NCI-H226 (cell line): ENCODE data around the gene RGS21.
A peak's percentile ranks its signal among the peaks of the same experiment; 100 is the strongest.
"Not testable (repeated sequence)": the region's sequence is repeated elsewhere in the genome, so short reads cannot be mapped to it uniquely, and the experiment has no call there.

Experiments used
- DNase-seq: peaks from one replicate; pipeline ENCODE4 v3.0.0-alpha.2; 2015

Gene RGS21

DNA sequence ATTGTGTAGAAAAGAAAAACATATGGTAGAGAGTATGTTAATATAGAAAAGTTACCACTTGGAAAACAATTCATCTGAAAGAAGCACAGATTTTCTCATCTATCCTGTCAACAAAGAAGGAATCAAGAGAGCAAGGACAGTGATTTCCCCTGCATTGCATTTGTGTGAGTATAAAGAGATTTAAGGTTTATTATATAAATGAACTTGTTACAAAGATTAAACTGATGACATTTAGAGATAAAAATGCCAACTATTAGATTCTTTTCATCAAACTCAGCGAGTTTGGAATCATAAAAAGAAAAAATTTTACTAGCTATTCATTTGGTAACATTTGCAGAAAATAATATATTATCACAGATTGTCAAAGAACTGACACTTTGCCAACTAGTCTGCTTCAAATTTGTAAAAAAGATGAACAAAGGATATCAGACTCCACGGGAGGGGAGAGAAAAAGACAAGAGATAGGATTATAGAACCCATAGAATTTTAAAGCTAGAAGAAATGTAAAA lies at the start of gene RGS21:
Gene RGS21, plus strand, starts transcription at position 51 of the 509 bp plus-strand sequence. CDS start 26,045 bp downstream, outside the sequence.
- DNase-seq = no peak

DNA sequence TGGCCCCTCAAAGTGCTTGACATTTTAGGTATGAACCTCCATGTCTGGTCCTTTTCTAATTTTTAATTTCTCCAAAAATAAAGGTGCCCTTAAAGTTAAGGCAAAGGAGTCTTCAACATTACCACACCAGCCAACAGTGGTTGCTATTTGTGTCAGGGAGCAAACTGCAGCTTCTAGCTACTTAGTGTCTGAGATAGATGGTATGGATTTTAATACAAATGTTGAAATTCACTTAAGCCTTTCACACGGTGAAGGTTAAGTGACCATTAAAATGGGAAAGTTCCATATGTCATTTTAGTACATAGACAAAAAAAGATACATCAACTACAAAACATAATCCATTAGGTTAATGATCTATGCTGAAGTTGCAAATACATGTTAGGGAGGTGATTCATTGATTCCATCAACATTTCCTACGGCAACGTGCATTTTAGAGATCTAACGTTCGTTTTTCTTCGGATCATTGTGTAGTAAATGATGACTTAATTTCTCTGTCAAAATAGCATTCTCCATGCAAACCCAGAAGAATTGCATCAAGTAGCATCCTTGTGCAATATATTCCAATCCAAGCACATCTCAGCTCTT lies 48.2 kb upstream of the RGS21 start:
- no peak for DNase-seq

GRCh38 chr1:192270398-192270797 lies 46.4 kb upstream of the RGS21 start:
- peak; percentile 48 for DNase-seq

- no peak for DNase-seq
Observed at GRCh38 chr1:192272732-192273131, 44.1 kb upstream of the RGS21 start.

DNA sequence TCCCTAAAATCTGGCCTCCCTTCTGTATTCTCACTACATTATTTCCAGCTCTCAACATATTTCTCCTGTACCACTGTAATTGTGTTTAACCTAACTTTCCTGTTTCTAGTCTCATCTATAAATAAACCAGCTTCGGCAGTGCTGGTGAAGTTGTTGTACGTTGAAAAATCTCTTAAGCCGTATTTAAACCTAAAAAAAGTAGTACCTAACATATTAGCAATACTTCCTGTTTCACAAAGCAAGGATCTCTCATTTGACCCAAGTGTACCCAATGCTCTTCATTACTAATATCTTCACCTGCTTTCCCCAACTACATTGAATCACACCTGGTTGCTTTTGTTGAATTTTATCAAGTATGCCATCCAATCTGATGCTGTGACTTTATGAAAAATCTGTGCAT lies 42.2 kb upstream of the RGS21 start:
- DNase-seq = no peak

- no peak for DNase-seq
Observed at GRCh38 chr1:192277635-192278034, 39.2 kb upstream of the RGS21 start.

DNA sequence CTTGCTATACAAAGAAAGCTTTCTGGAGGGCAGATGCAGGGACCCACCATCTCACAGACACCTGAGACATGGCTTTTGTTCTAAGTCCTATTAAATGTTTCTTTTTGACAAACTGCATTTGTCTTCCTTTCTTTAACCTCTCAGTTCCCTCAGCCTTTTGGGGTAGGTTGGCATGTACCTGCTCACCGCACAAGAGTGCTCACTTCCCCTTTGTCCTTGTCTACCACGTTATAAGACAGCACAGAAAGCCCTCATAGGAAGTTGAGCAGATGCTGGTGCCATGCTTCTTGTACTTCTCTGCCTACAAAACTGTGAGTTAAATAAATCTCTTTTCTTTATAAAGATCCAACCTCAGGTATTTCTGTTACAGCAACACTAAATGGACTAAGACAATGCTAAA lies 31.9 kb upstream of the RGS21 start:
- DNase-seq = no peak

GRCh38 chr1:192303029-192303428 lies 13.8 kb upstream of the RGS21 start:
- no peak for DNase-seq

- DNase-seq = not testable (repeated sequence)
Observed at GRCh38 chr1:192308314-192308713, 8.5 kb upstream of the RGS21 start.

DNA sequence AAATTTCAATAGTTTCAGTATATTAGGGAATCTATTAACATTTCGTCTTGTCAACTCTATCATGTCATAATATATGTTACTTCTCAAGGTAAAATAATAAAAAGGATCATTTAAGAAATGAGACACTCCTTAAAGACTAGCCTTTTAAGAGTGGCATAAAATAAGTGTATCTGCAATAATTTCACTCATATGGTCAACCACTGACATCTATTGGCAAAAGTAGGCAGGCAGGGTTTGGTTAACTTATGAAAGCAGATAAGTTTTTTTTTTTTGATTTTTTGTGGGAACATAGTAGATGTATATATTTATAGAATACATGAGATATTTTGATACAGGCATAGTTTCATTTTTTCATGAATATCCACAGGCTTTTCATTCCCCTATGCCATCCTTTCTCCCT lies 5.5 kb upstream of the RGS21 start:
- no peak for DNase-seq

DNA sequence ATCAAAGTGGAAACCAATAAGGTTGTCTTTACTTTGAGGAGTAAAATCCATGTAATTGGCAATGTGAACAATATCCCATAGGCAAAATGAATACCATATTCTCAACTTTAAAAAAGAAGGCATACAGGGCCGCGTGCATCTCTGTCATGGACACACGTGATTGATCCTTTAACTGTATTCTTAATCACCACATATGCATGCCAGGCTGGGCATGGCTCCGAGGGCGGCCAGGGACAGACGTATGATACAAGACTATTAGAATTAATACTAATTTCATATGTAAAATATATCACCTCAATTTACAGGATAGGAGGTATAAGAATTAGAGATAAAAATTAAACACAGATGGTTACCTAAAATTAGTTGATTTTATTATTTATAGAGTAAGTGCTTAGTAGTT lies 11.2 kb downstream of the RGS21 start:
- DNase-seq = no peak

GRCh38 chr1:192342842-192343241 lies 26.1 kb downstream of the RGS21 start:
- no peak for DNase-seq

GRCh38 chr1:192343344-192343743 lies 26.6 kb downstream of the RGS21 start:
- DNase-seq = no peak

GRCh38 chr1:192349314-192349713 lies 32.5 kb downstream of the RGS21 start:
- DNase-seq = no peak

GRCh38 chr1:192350356-192350755 lies 33.6 kb downstream of the RGS21 start:
- no peak for DNase-seq

- no peak for DNase-seq
Observed at GRCh38 chr1:192351550-192351949, 34.8 kb downstream of the RGS21 start.

DNA sequence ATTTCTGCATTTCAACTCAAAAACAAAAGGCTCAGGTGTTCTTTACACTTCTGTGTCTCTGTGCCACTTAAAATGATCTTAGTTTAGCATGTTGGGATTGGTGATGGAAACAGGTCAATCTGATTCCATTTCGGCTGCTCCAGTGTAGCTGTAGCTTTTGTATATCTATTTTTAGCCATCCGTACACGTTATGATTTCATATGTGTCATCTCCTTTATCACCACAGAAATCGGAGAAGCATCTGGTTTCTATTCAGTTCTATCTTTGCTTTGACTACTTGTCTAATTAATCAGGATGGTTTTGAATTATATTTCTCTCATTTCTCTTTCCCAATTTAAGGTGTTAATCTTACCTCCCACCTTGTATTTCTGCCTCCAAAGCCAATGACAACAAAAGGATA lies 41.1 kb downstream of the RGS21 start:
- no peak for DNase-seq

- DNase-seq = no peak
Observed at GRCh38 chr1:192358402-192358801, 41.6 kb downstream of the RGS21 start.

DNA sequence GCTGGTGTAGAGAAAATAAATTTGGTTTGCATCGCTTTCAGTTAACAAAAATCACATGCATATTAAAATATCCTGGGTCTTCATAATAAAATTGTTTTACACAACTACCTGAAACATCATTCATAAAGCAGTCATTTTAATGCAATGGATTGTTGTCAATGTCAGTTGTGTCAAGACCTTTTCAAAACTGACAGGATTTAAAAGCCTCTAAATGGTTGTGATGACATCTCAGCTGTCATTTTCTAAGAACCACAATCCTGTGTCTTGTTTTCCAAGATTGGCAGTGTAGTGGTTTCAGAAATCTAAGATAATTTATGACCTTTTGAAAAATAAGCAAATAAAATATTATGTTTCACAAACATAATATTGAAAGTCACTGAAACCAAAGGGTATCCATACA lies 42.0 kb downstream of the RGS21 start:
- no peak for DNase-seq

DNA sequence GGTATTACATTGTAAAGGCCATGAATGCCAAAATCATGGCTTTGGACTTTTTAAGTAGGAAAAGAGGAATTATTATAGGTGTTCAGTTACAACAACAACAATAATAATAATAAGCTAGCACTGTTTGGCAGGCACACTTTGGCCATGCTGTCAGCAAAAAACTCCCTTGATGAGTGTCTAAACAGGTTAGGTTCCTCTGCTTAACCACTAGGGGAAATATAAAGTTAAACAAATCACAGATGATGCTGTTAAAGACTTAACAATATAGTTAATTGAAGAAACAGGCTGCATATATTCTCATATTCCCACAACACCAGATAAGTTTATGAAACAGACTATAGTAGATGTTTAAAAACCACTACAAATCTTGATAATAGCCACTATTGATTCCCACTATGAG lies 46.4 kb downstream of the RGS21 start:
- DNase-seq = no peak

DNA sequence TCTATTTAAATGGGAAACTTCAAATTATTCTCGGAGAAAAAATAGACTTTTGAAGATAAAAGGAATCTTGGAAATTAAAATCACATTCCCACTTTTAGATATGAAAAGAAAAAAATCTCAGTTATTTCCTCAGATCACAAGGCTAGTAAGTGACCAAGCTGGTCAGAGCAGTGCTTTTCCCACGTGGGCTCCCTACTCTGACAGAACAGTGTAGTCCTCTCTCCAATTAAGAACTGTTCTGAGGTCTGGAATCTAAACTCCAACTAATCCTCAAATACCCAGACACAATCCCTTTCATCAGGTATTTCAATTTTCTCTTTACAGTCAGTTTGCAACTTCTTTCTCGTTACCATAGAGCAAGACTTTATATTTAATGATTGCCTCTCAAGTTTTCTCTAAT lies 50.6 kb downstream of the RGS21 start:
- DNase-seq = no peak

- no peak for DNase-seq
Observed at GRCh38 chr1:192375306-192375705, 58.5 kb downstream of the RGS21 start.

GRCh38 chr1:192376374-192376773 lies 59.6 kb downstream of the RGS21 start:
- no peak for DNase-seq

GRCh38 chr1:192378276-192378675 lies 61.5 kb downstream of the RGS21 start:
- DNase-seq = no peak

- DNase-seq = no peak
Observed at GRCh38 chr1:192378878-192379277, 62.1 kb downstream of the RGS21 start.
